Activated effector memory CD4-positive, alpha-beta T cell treated with anti-CD3 and anti-CD28 coated beads, Interleukin-2, amount 50 U/mL, for 16 hours (primary cell): Measurements from ENCODE around the gene CLDN34.

Source experiments
- DNase-seq: peaks from one replicate; pipeline ENCODE4 v3.0.0-alpha.2; 2020

The CLDN34 gene, protein sequence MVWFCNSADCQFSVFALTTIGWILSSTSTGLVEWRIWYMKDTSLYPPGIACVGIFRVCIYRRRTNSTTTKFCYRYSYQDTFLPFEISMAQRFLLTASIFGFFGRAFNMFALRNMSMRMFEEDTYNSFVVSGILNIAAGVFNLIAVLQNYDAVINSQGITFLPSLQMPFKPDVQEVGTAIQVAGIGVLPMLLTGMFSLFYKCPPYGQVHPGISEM

DNA sequence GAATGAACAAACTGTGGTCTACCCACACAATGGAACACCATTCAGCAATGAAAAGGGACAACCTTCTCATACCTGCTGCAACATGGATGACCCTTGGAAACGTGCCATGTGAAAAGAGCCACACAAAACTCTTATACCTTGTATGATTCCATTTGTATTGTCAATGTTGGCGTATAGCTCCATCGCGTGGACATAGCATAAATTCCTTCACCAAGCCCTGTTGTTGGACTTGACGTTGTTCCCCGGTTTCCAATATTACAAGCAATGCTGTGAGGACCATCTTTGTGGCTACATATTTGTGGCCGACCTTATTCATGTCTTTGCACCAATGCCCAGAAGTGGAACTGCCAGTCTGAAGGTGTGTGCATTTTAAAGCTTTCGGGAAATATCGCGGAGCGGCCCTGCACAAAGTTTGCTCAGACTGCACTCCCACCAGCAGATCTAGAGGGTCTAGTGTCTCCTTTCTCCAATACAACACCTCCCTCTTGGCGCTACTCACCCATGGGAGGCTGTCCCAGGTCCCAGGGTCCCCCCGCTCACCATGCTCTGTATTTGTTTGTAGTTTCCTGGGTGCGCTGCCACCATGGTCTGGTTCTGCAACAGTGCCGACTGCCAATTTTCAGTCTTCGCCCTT lies at the start of gene CLDN34:
TSS of gene CLDN34 (plus strand) at position 584 of the 634 bp plus-strand sequence. CDS start at position 584, 0 bp downstream.
- DNase-seq = no peak

DNA sequence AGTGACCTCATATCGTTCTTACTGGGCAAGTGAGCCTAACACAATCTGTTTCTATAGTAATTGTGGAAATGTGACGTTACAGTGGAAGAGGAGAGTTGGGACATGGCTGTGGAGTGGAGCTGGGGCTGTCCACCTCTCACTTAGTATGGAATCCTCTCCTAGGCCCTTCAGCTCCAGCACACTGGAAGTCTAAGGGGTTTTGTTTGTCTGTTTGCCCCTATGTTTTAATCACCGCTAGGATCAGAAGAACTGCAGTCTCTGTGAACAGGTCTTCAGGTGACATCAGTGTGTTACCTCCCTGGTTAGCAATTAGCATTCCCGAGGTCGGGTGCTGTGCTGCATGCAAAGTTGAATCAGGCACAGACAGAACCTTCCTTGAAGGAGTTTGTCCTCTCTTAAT lies 49.3 kb upstream of the CLDN34 start:
- DNase-seq = no peak

DNA sequence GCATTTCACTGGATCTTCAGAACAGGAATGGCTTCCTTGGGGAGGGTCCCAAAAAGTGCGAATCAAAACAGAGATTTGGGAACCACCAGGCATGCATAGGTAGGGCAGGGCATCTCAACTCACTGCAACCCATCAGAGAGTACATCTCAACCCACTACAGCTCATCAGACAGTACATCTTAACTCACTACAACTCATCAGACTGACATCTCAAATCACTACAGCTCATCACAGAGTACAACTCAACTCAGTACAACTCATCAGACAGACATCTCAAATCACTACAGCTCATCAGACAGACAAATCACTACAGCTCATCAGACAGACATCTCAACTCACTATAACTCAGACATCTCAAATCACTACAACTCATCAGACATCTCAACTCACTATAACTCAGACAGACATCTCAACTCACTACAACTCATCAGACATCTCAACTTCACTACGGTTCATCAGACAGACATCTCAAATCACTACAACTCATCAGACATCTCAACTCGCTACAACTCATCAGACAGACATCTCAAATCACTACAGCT lies 47.5 kb upstream of the CLDN34 start:
- DNase-seq = no peak

DNA sequence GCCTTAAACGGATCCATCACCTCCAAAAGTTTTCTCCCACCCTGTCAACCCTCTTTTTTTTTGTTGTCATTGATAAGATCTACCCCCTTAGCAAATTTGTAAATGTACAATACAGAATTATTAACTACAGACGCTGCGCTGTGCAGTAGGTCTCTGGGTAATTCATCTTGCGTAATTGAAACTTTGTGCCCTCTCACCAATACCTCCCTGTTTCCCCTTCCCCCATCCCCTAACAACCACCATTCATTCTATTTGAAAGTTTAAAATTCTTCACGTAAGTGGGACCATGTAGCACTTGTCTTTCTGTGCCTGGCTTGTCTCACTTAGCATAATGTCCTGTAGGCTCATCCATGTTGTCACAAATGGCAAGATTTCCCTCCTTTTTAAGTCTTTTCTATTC lies 45.8 kb upstream of the CLDN34 start:
- no peak for DNase-seq

- no peak for DNase-seq
These were observed 43.8 kb upstream of the CLDN34 start for GRCh38 chrX:9923357-9923756.

GRCh38 chrX:9926002-9926401 lies 41.2 kb upstream of the CLDN34 start:
- DNase-seq = no peak

DNA sequence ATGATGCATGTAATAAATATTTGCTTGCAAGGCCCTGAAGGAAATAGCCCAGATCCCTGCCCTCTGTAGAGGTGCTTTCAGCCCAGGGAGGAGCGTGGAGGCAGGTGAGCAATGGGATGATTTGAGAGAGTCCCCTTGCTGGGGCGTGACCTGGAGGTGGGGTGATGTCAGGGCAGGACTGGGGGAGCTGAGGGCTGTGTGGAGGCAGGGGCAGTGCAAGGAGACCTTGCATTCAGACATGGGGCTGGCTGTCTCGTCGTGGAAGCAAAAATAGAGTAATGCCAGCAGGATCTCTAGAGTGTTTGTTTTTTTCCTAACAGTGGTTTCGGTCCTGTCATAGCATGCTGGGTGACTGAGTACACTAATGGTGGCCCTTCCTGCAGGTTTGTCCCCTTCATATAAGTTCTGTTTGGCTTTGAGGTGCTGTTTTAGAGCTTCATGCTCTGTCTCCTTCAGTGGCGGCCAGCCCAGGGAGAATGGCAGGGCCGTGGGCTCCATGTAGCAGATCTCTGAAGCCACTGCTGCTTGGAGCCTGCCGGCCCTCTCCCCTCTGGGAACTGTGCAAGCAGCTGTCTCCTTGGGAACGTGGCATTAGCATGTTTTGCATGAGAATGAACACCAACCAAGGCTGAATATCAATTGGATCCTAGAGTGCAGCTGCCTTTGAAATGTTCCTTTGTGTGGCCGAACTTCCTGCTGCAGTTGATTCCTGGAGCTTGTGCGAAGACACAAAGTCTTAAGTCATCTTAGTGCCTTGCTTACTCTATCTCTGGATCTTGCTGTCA lies 39.3 kb upstream of the CLDN34 start:
- DNase-seq = no peak

DNA sequence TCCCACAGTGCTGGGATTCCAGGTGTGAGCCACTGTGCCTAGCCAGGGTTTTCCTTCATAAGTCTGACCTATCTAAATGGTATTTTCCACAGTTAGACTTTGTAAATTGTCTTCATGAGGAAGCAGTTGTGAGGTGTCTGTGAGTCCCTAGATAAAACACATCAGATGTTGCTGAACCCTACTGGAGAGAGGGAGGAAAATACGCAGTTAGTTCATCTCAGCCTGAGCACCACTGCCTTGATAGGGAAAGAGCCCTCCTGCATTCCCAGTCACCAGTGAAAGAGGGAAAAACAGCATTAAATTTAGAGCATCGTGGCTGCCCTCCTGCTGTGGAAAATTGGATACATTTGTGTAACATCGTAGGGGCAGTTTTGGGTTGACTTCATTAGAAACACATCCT lies 31.7 kb upstream of the CLDN34 start:
- DNase-seq = no peak

GRCh38 chrX:9937761-9938160 lies 29.4 kb upstream of the CLDN34 start:
- DNase-seq = no peak

- DNase-seq = no peak
These were observed 28.6 kb upstream of the CLDN34 start for GRCh38 chrX:9938516-9938915.

DNA sequence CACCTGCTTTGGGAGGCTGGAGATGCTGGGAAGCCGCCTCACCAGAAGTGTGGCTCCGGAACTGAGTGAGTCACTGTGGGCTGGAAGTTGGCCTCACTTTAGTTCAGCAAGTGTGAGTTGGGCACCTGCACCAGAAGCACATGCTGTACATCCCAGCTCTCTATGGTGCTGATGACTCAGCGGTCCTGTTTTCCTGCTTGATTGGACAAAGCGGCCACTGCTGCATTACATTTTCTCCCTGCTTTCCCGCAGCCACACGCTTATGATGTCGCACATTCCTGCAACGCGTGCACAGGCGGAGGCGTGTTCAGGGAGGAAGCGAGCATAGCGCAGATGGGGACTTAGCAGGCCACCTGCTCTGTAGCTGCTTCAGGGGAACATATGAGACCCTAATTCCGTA lies 26.7 kb upstream of the CLDN34 start:
- no peak for DNase-seq

- peak; percentile 86 for DNase-seq
These were observed 25.1 kb upstream of the CLDN34 start for GRCh38 chrX:9942086-9942485.

DNA sequence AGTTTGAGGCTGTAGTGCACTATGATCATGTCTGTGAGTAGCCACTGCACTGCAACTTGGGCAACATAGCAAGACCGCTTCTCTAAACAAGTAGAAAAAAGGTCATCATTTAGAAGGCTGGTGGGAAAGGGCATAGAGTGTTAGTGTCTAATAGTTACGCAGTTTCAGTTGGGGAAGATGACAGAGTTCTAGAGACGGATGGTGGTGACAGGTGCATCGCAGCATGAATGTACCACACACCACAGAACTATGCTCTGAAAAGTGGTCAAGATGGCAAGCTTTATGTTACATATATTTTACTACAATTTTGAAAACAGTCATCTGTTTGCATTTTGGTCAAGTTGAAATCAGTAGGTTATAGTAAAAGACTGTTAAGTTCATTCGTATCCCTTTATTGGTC lies 23.7 kb upstream of the CLDN34 start:
- no peak for DNase-seq

DNA sequence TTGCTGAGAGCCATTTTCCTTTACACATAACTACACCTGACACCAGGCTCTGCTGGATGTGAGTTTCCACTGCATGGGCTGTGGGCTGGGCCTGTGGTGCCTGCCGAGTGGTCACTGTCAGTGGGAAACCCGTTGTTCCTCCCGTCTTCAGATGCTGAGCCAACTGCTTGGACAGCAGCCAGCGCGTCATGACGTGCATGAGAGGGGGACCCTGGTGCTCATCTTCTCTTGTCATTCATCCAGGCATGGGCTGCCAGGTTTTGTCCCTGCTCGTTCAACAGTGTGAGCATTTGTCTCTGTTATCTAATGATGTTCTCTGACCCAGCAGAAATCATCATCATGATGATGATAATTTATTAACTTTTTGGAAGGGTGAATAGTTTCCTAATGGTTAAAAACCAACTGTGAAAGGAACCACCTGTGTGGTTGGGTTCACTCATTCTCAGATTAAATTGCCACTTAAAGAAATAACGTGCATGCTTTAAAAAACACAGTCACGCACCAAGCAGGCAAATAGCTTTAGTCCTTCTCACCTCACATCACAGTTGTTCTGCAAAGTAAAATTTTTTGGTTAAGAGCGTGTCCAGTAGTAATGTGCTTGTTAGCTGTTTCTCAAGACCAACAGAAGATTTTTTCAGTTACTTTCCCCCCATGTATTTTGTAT lies 19.9 kb upstream of the CLDN34 start:
- no peak for DNase-seq

- no peak for DNase-seq
These were observed 18.8 kb upstream of the CLDN34 start for GRCh38 chrX:9948406-9948805.

DNA sequence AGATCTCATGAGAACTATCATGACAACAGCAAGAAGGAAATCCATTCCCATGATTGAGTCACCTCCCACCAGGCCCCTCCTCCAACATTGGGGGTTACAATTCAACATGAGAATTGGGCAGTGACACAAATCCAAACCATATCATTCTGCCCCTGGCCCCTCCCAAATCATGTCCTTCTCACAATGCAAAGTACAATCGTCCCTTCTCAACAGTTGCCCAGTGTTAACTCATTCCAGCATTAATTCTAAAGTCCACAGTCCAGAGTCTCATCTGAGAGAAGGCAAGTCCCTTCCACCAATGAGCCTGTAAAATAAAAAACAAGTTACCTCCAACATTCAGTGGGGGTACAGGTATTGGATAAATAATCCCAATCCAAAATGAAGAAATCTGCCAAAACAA lies 14.9 kb upstream of the CLDN34 start:
- no peak for DNase-seq

- no peak for DNase-seq
These were observed 13.8 kb upstream of the CLDN34 start for GRCh38 chrX:9953396-9953795.

DNA sequence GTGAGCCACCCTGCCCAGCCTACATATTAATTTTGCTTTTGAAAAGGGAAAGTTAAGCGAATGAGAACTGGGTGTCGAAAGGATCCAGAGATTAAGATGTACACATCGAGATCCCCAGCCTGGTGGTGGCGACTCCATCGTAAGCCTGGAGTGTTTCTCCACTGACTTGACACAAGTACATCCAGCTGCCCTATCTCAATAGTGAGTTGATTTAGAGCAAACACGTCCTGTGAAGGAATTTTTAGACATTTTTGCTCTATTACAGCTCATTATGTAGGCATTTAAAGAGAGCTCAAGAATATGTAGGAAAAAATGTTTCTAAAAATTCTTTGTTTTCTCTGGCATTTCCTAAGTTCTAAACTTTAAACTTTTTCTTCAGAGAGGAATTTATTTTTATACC lies 11.7 kb upstream of the CLDN34 start:
- DNase-seq = no peak

GRCh38 chrX:9957743-9958142 lies 9.4 kb upstream of the CLDN34 start:
- no peak for DNase-seq

DNA sequence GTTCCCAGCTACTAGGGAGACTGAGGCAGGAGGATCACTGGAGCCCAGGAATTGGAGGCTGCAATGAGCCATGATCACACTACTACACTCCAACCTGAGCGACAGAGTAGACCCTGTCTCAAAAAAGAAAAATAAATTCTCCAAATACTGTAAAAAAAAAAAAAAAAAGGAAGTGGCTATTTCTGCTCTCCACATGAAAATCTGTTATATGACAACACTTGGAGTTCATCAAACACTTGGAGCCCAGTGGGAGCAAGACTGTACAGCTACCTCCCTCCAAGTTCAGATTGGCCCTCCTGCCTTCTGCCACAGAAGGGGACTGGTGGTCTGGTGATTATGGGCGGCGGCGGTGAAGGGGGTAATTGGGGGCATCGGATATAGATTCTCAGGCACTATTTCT lies 9.0 kb upstream of the CLDN34 start:
- DNase-seq = no peak

DNA sequence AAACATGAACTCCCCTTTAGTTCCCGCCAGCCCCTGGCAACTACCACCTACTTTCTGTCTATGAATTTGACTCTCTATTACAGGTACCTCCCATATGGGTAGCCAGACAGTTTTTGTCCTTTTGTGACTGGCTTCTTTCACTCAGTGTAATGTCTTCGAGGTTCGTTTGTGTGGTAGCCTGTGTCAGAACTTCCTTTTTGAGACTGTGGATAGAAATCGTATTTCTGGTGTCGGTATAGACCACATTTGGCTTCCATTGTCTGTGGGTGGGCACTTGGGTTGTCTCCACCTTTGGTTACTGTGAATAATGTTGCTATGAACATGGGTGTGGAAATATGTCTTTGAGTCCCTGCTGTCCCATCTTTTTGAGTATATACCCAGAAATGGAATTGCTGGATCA lies 5.4 kb upstream of the CLDN34 start:
- DNase-seq = no peak

DNA sequence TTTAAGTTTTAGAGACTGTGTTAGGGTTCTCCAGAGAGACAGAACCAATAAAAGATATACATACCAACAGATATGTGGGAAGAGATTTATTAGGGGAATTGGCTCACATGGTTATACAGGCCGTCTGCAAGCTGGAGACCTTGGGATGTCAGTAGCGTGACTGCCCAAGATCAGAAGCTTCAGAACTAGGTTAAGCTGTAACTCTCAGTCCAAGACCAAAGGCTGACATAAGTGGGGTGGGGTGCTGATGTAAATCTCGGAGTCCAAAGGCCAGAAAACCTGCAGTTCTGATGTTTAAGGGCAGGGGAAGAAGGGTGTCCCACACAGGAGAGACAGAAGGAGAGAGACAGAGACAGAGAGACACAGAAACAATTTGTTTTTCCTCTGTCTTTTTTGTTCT lies 10.5 kb downstream of the CLDN34 start:
- no peak for DNase-seq

DNA sequence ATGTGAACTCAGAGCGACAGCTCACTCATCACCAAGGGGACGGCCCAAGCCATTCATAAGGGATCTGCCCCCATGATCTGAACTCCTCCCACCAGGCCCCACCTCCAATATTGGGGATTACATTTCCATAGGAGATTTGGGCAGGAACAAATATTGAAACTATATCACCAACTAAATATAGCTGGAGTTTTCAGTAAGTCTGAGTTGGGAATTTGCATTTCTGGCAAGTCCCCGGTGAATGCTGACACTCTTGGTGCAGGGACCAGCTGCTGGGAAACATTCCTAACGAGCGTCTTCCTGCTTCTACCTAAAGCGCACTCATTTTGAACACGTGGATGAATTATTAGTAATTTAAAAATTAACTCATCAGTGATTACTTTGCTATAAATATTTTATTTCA lies 13.2 kb downstream of the CLDN34 start:
- DNase-seq = no peak

- no peak for DNase-seq
These were observed 13.8 kb downstream of the CLDN34 start for GRCh38 chrX:9980927-9981326.
